ENCODE measurements around the gene RBMS1.

GRCh38 chr2:160479269-160479668, 14.3 kb downstream of the RBMS1 start:
- TF ChIP-seq ZNF280B (CRISPR knock-in tag; IDR thresholded peaks at IDR 0.05; ENCODE audit: borderline replicate concordance), result no peak
- TF ChIP-seq CTCF (CRISPR knock-in tag; IDR thresholded peaks at IDR 0.05), result no peak
- no peak for TF ChIP-seq CEBPB (IDR thresholded peaks at IDR 0.05; ENCODE audit: borderline replicate concordance, low read depth, low read length)

Measured in HepG2 (cell line).